Dedifferentiated amniotic fluid mesenchymal stem cell (primary cell): Measurements from ENCODE around the gene PITPNC1.
"Not testable (repeated sequence)": the region's sequence is repeated elsewhere in the genome, so short reads cannot be mapped to it uniquely, and the experiment has no call there.

Source experiments
- DNase-seq: peaks from one replicate; pipeline ENCODE4 v3.0.0-alpha.2; 2016; ENCODE audit errors: extremely low spot score

Gene PITPNC1

DNA sequence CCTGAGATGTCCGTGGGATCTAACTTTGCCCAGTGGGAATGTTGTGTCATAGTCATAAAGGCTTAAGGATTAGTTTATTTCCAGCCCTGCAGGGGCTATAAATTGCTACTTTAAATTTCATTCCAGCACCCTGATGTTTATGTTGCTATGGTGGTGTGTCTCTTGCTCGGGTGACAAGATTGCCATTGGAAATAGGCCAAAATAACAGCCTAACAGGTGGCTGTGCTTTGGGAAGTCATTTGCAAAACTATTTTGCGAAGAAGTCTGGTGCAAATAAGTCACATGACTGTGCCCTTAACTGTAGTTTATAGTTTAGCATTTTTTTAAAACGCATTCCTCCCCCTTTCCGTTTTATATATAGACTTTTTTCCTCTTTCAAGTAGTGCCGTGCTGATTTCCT, 23.1 kb downstream of the PITPNC1 start:
- no peak for DNase-seq

GRCh38 chr17:67401106-67401505, 24.0 kb downstream of the PITPNC1 start:
- DNase-seq, result no peak

DNA sequence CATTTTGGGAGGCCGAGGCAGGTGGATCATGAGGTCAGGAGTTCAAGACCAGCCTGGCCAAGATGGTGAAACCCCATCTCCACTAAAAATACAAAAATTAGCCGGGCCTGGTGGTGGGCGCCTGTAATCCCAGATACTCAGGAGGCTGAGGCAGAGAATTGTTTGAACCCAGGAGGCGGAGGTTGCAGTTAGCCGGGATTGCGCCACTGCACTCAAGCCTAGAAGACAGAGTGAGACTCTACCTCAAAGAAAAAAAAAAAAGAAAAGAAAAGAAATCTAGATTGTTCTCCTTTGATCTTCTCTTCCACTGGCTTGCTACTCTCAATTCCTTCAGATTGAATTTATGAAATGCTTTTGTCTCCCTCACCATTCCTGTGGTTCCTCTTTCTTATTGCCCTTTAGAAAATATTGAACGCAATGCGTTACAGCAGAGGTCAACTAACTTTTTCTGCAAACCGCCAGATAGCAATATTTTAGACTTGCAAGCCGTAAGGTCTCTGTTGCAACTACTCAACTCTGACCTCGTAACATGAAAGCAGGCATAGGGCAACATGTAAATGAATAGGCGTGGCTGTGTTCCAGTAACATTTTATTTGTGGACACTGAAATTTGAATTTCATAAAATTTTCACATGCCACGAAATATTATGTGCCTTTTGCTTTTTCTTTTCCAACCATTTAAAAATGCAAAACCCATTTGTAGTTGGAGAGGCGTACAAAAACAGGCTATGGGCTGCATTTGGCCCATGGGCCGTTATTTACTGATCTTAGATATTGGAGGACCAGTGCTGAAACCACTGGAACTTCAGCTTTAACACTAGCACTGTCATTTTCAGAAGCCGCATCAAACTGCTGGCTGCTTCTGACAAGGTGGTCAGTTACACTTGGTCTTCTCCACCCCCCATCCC, 24.8 kb downstream of the PITPNC1 start:
- no peak for DNase-seq

GRCh38 chr17:67403065-67403464, 26.0 kb downstream of the PITPNC1 start:
- DNase-seq, result no peak

- DNase-seq, result no peak
Observed at GRCh38 chr17:67403483-67403882, 26.4 kb downstream of the PITPNC1 start.

DNA sequence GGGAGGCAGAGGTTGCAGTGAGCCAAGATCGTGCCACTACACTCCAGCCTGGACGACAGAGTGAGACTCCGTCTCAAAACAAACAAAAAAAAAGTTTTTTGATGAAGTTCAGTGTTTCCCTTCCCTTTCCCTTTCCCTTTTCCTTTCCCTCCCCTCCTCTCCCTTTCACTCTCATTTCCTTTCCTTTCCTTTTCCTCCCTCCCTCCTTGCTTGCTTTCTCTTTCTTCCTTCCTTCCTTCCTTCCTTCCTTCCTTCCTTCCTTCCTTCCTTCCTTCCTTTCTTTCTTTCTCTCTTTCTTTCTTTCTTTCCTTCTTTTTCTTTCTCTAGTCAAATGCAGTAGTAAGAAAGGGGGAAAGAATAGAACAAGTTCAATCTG, 31.4 kb downstream of the PITPNC1 start:
- DNase-seq, result not testable (repeated sequence)

- no peak for DNase-seq
Observed at GRCh38 chr17:67411397-67411796, 34.3 kb downstream of the PITPNC1 start.

- DNase-seq, result no peak
Observed at GRCh38 chr17:67412032-67412431, 35.0 kb downstream of the PITPNC1 start.

- DNase-seq, result no peak
Observed at GRCh38 chr17:67412941-67413340, 35.9 kb downstream of the PITPNC1 start.

DNA sequence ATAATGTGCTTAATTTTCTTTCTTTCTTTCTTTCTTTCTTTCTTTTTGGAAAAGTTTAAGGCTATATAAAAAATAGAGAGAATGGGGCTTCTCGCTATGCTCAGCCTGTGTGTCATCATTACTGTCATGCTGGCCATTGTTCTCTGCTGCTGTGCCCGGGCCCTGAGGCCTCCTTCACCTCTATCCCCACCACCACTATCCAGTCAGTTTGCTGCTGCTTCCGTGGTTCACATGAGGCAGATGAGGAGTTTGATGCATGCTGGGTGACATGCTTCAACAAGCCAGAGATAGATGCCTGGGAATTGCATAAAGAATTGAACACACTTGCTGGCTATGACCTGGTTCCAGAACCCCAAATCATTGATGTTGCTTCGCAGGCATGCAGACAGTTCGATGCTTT, 36.3 kb downstream of the PITPNC1 start:
- no peak for DNase-seq

GRCh38 chr17:67414130-67414529, 37.0 kb downstream of the PITPNC1 start:
- DNase-seq, result no peak

DNA sequence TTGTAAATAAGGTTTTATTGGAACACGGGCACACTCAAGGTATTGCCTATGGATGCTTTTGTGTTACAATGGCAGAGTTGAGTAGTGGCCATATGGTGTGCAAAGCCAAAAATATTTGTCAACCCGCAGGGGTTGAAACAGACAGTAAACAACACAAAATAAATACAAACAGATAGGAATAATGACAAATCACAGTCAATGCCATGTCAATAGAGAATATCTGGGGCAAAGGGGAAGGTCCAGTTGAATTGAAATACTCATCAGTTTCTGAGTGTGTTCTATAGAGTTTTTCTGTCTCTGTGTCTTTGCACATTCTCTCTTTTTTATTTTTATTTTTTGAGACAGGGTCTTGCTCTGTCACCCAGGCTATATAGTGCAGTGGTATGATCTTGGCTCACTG, 37.5 kb downstream of the PITPNC1 start:
- DNase-seq, result no peak

GRCh38 chr17:67415291-67415690, 38.2 kb downstream of the PITPNC1 start:
- DNase-seq, result no peak

GRCh38 chr17:67417507-67417906, 40.4 kb downstream of the PITPNC1 start:
- no peak for DNase-seq

DNA sequence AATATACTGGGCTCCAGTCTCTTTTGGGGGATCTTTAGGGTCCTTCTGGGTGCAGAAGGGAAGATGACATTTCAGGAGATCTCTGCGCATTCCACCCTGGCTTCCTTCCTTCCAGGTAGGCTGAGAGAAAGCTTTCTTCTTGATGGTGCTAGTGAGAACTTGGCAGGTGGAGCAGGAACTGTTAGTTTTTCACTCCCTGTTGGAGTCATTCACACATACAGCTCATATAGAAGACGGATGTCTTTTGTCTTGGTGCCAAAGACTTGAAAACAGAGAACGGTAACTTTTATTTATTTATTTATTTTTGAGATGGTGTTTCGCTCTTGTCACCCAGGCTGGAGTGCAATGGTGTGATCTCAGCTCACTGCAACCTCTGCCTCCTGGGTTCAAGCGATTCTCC, 43.9 kb downstream of the PITPNC1 start:
- DNase-seq, result no peak

GRCh38 chr17:67421869-67422273, 44.8 kb downstream of the PITPNC1 start:
- no peak for DNase-seq

DNA sequence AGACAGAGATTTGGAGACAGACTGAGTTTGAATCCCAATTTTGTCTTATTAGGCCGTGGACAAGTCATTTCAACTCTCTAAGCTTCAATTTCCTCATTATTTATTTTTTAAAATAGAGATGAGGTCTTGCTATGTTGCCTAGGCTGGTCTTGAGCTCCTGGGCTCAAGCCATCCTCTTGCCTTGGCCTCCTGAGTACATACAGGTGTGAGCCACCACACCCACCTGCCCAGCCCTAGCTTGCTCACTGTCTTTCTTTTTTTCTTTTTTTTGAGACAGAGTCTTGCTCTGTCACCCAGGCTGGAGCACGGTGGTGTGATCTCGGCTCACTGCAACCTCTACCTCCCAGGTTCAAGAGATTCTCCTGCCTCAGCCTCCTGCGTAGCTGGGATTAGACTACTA, 45.2 kb downstream of the PITPNC1 start:
- not testable (repeated sequence) for DNase-seq

GRCh38 chr17:67422897-67423296, 45.8 kb downstream of the PITPNC1 start:
- DNase-seq, result no peak

- no peak for DNase-seq
Observed at GRCh38 chr17:67425571-67426160, 48.6 kb downstream of the PITPNC1 start.

DNA sequence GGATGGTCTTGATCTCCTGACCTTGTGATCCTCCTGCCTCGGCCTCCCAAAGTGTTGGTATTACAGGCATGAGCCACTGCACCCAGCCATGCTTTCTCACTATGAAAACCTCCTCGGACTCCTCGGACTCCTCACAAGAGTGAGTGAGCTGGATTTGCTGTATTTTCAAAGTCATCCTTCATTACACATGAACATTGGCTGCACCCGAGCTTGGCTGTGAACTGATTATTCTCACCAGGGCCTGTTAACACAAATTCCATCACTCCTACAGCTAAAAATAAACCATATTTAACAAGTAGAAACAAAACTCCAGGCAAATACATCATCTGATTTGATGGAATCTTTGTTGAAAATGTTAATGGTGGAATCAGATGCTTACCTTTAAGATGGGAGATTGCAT, 50.3 kb downstream of the PITPNC1 start:
- no peak for DNase-seq

DNA sequence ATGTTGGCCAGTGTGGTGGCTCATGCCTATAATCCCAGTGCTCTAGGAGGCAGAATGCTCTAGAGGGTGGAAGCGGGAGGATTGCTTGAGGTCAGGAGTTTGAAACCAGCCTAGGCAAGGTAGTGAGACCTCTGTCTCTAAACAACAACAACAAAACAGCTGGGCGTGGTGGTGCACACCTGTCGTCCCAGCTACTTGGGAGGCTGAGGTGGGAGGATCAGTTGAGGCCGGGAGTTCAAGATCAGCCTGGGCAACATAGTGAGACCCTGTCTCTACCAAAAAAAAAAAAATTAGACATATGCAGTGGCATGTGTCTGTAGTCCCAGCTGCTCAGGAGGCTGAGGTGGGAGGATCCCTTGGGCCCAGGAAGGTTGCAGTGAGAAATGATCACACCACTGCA, 53.4 kb downstream of the PITPNC1 start:
- DNase-seq, result not testable (repeated sequence)

- no peak for DNase-seq
Observed at GRCh38 chr17:67431249-67432015, 54.4 kb downstream of the PITPNC1 start.
